SK-N-SH (cell line): ENCODE data around the gene CCDC40. TPM values are rescaled to one million over a fixed set of nuclear protein-coding genes. Genes with fewer than 3 reads are reported as not detected.

ENCODE experiments used
- CTCF ChIA-PET: fragments of 300-600, 350-600 bp; formaldehyde crosslinking; extraction: SDS; loops from one replicate; lab custom pipeline; 2021; lab: Yijun Ruan, JAX
- POLR2A ChIA-PET: fragments of 350-600 bp; sonication (Branson Sonifier 250); formaldehyde crosslinking; extraction: SDS; loops from one replicate; lab custom pipeline; 2020; ENCODE audit warnings: antibody characterized with exemption, inconsistent platforms; lab: Yijun Ruan, JAX
- DNase-seq: peaks from one replicate; pipeline ENCODE4 v3.0.0; 2012
- H2AFZ ChIP-seq: fragments of 200-600 bp; sonication (generic); 2 replicates; pipeline ENCODE4 v1.8.1; 2016; ENCODE audit warnings: antibody characterized with exemption, mild to moderate bottlenecking, low read depth
- H3F3A ChIP-seq: fragments of 200-600 bp; sonication (generic); replicated peaks from 2 replicates; pipeline ENCODE3; 2016; ENCODE audit warnings: antibody characterized with exemption, mild to moderate bottlenecking; ENCODE audit not compliant: insufficient read depth
- H3K27ac ChIP-seq, 2 experiments: fragments of 200-500 bp in 1 of 2; fragments of 200-600 bp in 1 of 2; sonication (Bioruptor generic) in 1 of 2; sonication (generic), shearing (Covaris generic) in 1 of 2; 2 replicates each; pipeline versions ENCODE4 v1.5.1 to v1.6.1; 2014 to 2016; ENCODE audit warnings: low read depth in 2 of 2, inconsistent platforms in 1 of 2, low read length in 1 of 2, mild to moderate bottlenecking in 1 of 2, mixed read lengths in 1 of 2
- H3K27me3 ChIP-seq: fragments of 200-600 bp; sonication (generic), shearing (Covaris generic); 2 replicates; pipeline ENCODE4 v1.6.1; 2016; ENCODE audit warnings: mixed run types; ENCODE audit not compliant: insufficient read depth
- H3K36me3 ChIP-seq, 2 experiments: fragments of 200-500 bp in 1 of 2; fragments of 200-600 bp in 1 of 2; sonication (Bioruptor generic) in 1 of 2; sonication (generic) in 1 of 2; replicated peaks in 1 of 2; 2 replicates each; pipeline versions ENCODE3 to v1.5.1; 2014 to 2016; ENCODE audit warnings: low read length in 1 of 2, mild to moderate bottlenecking in 1 of 2; ENCODE audit not compliant: insufficient read depth in 2 of 2, control insufficient read depth in 1 of 2
- H3K4me1 ChIP-seq, 2 experiments: fragments of 200-500 bp in 1 of 2; fragments of 200-600 bp in 1 of 2; sonication (Bioruptor generic) in 1 of 2; sonication (generic), shearing (Covaris generic) in 1 of 2; 2 replicates each; pipeline versions ENCODE4 v1.5.1 to v1.6.1; 2014 to 2016; ENCODE audit warnings: low read depth in 1 of 2, low read length in 1 of 2, mixed run types in 1 of 2; ENCODE audit not compliant: insufficient read depth in 2 of 2, control insufficient read depth in 1 of 2
- H3K4me2 ChIP-seq: fragments of 200-600 bp; sonication (generic), shearing (Covaris generic); 2 replicates; pipeline ENCODE4 v1.6.1; 2017; ENCODE audit warnings: mixed run types
- H3K4me3 ChIP-seq, 2 experiments: fragments of 200-500 bp in 1 of 2; fragments of 200-600 bp in 1 of 2; sonication (Bioruptor generic) in 1 of 2; sonication (generic), shearing (Covaris generic) in 1 of 2; 2 replicates each; pipeline versions ENCODE4 v1.5.1 to v1.8.1; 2014 to 2016; ENCODE audit warnings: low read depth in 2 of 2, inconsistent platforms in 1 of 2, low read length in 1 of 2, mild to moderate bottlenecking in 1 of 2, mixed read lengths in 1 of 2, moderate library complexity in 1 of 2
- H3K79me2 ChIP-seq: fragments of 200-600 bp; sonication (generic); 2 replicates; pipeline ENCODE4 v1.8.1; 2017; ENCODE audit warnings: mild to moderate bottlenecking; ENCODE audit not compliant: insufficient read depth
- H3K9ac ChIP-seq: fragments of 200-600 bp; sonication (generic); 2 replicates; pipeline ENCODE4 v1.6.1; 2017; ENCODE audit warnings: mixed run types
- H3K9me2 ChIP-seq: fragments of 200-600 bp; sonication (generic); 2 replicates; pipeline ENCODE4 v1.6.1; 2017; ENCODE audit warnings: mixed run types
- H3K9me3 ChIP-seq: fragments of 200-600 bp; sonication (generic); 2 replicates; pipeline ENCODE4 v1.6.1; 2017; ENCODE audit warnings: mixed run types, mild to moderate bottlenecking, moderate library complexity
- H4K20me1 ChIP-seq: fragments of 200-600 bp; sonication (generic); 2 replicates; pipeline ENCODE4 v1.6.1; 2017; ENCODE audit warnings: mild to moderate bottlenecking, mixed run types; ENCODE audit not compliant: insufficient read depth
- CHD2 ChIP-seq: fragments of 150-350 bp; IDR thresholded peaks from 2 replicates; pipeline ENCODE4 v1.6.1; 2018; ENCODE audit warnings: low read length; ENCODE audit not compliant: partially characterized antibody
- ELF1 ChIP-seq: IDR thresholded peaks from 2 replicates; pipeline ENCODE4 v1.4.0; 2012
- FOSL2 ChIP-seq: IDR thresholded peaks from 2 replicates; pipeline ENCODE4 v1.4.0; 2012; ENCODE audit warnings: low read depth, mild to moderate bottlenecking, moderate library complexity, borderline replicate concordance
- JUND ChIP-seq: IDR thresholded peaks from 2 replicates; pipeline ENCODE4 v1.4.0; 2012
- MXI1 ChIP-seq: IDR thresholded peaks from 2 replicates; pipeline ENCODE4 v1.6.1; 2012; ENCODE audit warnings: mild to moderate bottlenecking, low read depth, low read length, improper control_type of control experiment
- SIN3A ChIP-seq: IDR thresholded peaks from 2 replicates; pipeline ENCODE4 v1.6.1; 2012; ENCODE audit warnings: low read depth, mild to moderate bottlenecking, low read length, moderate library complexity, borderline replicate concordance
- TEAD4 ChIP-seq: IDR thresholded peaks from 2 replicates; pipeline ENCODE4 v1.4.0; 2012; ENCODE audit warnings: mild to moderate bottlenecking, borderline replicate concordance; ENCODE audit not compliant: insufficient read depth
- YY1 ChIP-seq: IDR thresholded peaks from 2 replicates; pipeline ENCODE4 v1.4.0; 2012; ENCODE audit warnings: low read depth, mild to moderate bottlenecking
- WGBS: methylation state at CpG from one replicate; pipeline ENCODE4 v1.1.6; 2017; ENCODE audit warnings: low lambda C conversion rate; 5-methylcytosine and 5-hydroxymethylcytosine counted together
- polyA plus RNA-seq, 3 experiments: library from polyadenylated mRNA; depleted of rRNA; stranded (reverse); fragments of >200 nt; gene quantifications; 2 replicates each; pipeline ENCODE4 v1.2.3, GENCODE V29; 2012
- TF ChIP-seq, protein P1 (sequence below): fragments of 150-350 bp; IDR thresholded peaks from 2 replicates; pipeline ENCODE4 v1.6.1; 2017; ENCODE audit warnings: antibody characterized with exemption, low read length, low read depth, borderline replicate concordance
- TF ChIP-seq, protein P2 (sequence below): IDR thresholded peaks from 2 replicates; pipeline ENCODE4; 2012
- TF ChIP-seq, protein P3 (sequence below): fragments of 200-600 bp; sonication (generic); IDR thresholded peaks from 2 replicates; pipeline ENCODE4 v1.6.1; 2017; ENCODE audit warnings: antibody characterized with exemption, mild to moderate bottlenecking, moderate library complexity
- TF ChIP-seq, protein P4 (sequence below): IDR thresholded peaks from 2 replicates; pipeline ENCODE4 v1.6.1; 2012; ENCODE audit warnings: mild to moderate bottlenecking, low read depth, low read length, moderate library complexity

The CCDC40 gene
- polyA plus RNA-seq, 1 of the 3 experiments (the other 2 are of a cell fraction), result 17.3 TPM

DNA sequence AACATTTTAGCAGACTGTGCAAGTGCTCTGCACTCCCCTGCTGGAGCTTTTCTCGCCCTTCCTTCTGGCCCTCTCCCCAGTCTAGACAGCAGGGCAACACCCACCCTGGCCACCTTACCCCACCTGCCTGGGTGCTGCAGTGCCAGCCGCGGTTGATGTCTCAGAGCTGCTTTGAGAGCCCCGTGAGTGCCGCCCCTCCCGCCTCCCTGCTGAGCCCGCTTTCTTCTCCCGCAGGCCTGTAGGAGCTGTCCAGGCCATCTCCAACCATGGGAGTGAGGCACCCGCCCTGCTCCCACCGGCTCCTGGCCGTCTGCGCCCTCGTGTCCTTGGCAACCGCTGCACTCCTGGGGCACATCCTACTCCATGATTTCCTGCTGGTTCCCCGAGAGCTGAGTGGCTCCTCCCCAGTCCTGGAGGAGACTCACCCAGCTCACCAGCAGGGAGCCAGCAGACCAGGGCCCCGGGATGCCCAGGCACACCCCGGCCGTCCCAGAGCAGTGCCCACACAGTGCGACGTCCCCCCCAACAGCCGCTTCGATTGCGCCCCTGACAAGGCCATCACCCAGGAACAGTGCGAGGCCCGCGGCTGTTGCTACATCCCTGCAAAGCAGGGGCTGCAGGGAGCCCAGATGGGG is 68.0 kb downstream of the CCDC40 start (continued):
- TF ChIP-seq, protein P1, sequence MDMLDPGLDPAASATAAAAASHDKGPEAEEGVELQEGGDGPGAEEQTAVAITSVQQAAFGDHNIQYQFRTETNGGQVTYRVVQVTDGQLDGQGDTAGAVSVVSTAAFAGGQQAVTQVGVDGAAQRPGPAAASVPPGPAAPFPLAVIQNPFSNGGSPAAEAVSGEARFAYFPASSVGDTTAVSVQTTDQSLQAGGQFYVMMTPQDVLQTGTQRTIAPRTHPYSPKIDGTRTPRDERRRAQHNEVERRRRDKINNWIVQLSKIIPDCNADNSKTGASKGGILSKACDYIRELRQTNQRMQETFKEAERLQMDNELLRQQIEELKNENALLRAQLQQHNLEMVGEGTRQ, result no peak
- TF ChIP-seq ELF1 (no peak), CHD2 (no peak), SIN3A (no peak), FOSL2 (no peak)
- TF ChIP-seq, protein P2, sequence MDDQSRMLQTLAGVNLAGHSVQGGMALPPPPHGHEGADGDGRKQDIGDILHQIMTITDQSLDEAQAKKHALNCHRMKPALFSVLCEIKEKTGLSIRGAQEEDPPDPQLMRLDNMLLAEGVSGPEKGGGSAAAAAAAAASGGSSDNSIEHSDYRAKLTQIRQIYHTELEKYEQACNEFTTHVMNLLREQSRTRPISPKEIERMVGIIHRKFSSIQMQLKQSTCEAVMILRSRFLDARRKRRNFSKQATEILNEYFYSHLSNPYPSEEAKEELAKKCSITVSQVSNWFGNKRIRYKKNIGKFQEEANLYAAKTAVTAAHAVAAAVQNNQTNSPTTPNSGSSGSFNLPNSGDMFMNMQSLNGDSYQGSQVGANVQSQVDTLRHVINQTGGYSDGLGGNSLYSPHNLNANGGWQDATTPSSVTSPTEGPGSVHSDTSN, result no peak

DNA sequence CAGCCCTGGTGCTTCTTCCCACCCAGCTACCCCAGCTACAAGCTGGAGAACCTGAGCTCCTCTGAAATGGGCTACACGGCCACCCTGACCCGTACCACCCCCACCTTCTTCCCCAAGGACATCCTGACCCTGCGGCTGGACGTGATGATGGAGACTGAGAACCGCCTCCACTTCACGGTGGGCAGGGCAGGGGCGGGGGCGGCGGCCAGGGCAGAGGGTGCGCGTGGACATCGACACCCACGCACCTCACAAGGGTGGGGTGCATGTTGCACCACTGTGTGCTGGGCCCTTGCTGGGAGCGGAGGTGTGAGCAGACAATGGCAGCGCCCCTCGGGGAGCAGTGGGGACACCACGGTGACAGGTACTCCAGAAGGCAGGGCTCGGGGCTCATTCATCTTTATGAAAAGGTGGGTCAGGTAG is 68.5 kb downstream of the CCDC40 start:
- no peaks in the 10 kb centered on the region for H3K9me2 ChIP-seq
- H3K27me3 ChIP-seq, result no peaks in the 10 kb centered on the region
- ChIA-PET CTCF (interaction anchor here (0.7 to 1.5 kb wide), 6 partner anchors 10 to 876 kb away, joined by 3 to 9 read pairs (median 4); partner anchors contain the start of gene EIF4A3), POLR2A (interaction anchor here (1.0 kb wide), 1 partner anchor 113 kb away, joined by 4 read pairs; no protein-coding TSS in a partner anchor)
- H3K9ac ChIP-seq, result no peak overlapping the region
- H3K4me3 ChIP-seq, result no peak overlapping the region
- peaks cover 0 to 12% of the 10 kb centered on the region in 2 experiments for H3K36me3 ChIP-seq
- DNase-seq, result no peak
- no peak overlapping the region for H2AFZ ChIP-seq
- no peaks in the 10 kb centered on the region for H3K9me3 ChIP-seq
- no peaks in the 10 kb centered on the region for H3F3A ChIP-seq
- no peak overlapping the region for H3K4me2 ChIP-seq
- H4K20me1 ChIP-seq, result no peaks in the 10 kb centered on the region
- no peak overlapping the region for H3K27ac ChIP-seq
- H3K79me2 ChIP-seq, result peaks cover 8% of the 10 kb centered on the region
- H3K4me1 ChIP-seq, result peaks cover 6 to 23% of the 10 kb centered on the region in 2 experiments; a peak in 3 of 4 replicates
- 95% methylated on average over 18 of the region's 18 CpGs for WGBS
- TF ChIP-seq YY1, result no peak
- no peak for TF ChIP-seq JUND
- no peak for TF ChIP-seq MXI1
- TF ChIP-seq, protein P3, sequence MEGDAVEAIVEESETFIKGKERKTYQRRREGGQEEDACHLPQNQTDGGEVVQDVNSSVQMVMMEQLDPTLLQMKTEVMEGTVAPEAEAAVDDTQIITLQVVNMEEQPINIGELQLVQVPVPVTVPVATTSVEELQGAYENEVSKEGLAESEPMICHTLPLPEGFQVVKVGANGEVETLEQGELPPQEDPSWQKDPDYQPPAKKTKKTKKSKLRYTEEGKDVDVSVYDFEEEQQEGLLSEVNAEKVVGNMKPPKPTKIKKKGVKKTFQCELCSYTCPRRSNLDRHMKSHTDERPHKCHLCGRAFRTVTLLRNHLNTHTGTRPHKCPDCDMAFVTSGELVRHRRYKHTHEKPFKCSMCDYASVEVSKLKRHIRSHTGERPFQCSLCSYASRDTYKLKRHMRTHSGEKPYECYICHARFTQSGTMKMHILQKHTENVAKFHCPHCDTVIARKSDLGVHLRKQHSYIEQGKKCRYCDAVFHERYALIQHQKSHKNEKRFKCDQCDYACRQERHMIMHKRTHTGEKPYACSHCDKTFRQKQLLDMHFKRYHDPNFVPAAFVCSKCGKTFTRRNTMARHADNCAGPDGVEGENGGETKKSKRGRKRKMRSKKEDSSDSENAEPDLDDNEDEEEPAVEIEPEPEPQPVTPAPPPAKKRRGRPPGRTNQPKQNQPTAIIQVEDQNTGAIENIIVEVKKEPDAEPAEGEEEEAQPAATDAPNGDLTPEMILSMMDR, result no peak
- TF ChIP-seq, protein P4, sequence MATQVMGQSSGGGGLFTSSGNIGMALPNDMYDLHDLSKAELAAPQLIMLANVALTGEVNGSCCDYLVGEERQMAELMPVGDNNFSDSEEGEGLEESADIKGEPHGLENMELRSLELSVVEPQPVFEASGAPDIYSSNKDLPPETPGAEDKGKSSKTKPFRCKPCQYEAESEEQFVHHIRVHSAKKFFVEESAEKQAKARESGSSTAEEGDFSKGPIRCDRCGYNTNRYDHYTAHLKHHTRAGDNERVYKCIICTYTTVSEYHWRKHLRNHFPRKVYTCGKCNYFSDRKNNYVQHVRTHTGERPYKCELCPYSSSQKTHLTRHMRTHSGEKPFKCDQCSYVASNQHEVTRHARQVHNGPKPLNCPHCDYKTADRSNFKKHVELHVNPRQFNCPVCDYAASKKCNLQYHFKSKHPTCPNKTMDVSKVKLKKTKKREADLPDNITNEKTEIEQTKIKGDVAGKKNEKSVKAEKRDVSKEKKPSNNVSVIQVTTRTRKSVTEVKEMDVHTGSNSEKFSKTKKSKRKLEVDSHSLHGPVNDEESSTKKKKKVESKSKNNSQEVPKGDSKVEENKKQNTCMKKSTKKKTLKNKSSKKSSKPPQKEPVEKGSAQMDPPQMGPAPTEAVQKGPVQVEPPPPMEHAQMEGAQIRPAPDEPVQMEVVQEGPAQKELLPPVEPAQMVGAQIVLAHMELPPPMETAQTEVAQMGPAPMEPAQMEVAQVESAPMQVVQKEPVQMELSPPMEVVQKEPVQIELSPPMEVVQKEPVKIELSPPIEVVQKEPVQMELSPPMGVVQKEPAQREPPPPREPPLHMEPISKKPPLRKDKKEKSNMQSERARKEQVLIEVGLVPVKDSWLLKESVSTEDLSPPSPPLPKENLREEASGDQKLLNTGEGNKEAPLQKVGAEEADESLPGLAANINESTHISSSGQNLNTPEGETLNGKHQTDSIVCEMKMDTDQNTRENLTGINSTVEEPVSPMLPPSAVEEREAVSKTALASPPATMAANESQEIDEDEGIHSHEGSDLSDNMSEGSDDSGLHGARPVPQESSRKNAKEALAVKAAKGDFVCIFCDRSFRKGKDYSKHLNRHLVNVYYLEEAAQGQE, result no peak
- TF ChIP-seq TEAD4, result no peak
